HG02678 (cell line): ENCODE measurements around the gene NTF3.

Experiments used
- ATAC-seq: cut with Tn5 transposase; IDR thresholded peaks from one replicate; pipeline ENCODE4 v1.9.1; 2021; ENCODE audit warnings: mild to moderate bottlenecking, moderate library complexity; ENCODE audit not compliant: unreplicated experiment

Gene NTF3

DNA sequence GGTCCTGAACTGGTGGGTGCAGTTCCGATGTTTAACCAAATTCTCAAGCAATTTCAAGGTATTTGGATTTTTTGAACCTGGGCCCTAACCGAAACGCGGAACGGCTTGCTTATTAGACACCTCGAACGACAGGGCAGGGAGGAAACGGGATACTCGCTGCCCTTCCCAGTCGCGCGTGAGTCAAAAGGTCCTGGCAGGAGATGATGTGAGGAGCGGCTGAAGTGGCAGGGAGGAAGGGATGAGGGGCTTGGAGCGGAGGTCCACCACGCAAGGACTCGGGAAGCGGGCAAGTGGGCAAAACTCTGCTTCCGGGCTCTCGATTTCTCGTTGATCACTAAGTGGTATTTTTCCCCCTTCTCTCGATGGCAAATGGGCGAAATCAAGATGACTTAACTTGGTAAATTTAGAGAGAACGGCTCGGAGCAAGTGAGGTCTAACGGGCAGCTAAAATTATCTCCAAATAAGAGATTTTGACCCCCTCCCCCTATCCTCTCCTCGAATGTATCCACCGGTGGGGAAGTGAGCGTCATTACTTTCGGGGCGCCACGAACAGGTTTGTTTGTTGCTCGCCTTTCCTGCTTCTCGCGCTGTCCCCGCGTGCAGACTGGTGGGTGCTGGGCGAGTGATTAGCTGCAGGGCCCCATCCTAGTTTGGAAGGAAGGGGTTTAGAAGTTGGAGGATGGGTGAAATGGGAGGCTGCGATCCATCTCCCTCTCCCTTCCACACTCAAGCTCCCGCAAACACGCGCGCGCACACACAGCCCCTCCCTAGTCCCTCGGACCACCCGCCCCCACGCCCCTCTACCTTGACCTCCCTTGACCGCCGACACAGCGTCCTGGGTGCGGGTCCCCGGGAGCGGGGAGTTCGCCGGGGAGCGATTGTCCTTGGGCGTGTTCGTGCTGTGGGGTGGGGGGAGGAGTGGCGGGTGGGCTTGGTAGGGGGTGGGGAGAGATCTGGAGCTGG, 986 bp upstream of the NTF3 start:
- ATAC-seq = no peak

DNA sequence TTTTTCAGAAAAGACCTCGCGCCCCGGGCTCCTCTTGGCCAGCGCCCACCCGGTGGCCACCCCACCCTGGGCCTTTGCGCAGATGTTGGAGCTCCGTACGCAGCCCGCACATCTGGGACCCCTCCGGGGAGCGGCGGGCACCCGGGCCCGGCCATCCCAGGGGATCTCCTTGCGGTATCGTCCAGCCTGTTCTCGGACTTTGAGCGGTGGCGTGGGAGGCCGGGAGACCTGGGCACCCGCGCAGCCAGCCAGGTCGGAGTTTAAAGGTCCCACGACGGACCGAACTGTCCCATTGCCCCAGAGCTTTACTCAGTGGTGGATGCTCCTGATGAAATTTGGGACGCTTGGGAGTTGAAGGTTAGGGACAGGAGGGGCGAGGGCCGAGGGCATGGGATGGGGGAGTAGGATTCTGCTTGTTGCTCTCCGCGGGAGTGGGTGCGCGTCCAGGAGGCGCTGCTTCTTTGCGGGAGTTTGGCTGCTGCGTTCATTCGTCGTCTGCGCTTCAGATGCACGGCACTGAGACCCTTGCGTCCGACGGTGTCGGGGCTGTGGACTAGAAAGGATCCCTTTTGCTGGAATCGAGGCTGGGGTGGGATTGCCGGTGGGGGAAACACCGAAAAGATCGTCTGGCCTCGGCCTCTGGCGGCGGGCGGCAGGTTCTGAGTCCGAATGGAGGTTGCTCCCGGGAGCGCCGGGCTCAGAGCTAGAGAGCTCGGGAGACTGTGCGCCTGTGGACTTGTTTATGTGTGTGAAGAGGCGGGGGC, 1.4 kb downstream of the NTF3 start:
- no peak for ATAC-seq

DNA sequence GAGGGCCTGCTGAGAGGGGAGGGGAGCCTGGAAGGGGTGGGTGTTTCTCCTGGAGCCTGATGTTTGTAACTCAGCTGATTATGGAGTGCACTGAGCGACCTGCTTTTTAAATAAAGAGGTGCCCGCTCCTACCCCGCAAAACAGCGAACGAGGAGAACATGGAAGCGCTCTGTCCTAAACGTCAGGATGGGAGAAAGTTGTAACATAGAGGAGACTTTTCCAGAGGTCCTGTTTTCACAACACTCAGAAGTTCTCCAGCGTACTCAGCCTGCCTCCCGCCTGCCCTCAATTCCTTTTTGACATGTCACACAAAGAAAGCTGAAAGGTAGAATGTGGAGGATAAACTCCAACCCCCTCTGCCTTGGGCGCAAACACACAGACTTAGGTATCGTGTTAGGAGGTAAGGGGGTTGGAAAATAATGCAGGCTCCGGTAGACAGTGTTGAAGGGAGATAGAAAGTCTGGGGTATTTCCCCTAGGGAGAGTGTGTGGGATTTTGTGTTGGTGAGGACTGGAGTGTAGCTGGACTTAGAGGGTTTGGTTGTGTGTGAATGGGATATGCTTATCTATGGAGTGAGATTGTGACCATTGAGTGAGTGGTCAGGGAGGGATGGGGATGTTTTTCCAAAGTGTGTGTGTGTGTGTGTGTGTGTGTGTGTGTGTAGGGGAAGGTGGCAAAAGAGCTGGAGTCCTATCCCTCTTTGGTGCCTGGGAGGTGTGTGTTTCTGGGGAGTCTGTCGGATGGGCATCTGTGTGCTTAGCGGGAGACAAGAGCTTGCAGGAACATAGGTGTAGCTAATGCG, 2.1 kb downstream of the NTF3 start:
- no peak for ATAC-seq

DNA sequence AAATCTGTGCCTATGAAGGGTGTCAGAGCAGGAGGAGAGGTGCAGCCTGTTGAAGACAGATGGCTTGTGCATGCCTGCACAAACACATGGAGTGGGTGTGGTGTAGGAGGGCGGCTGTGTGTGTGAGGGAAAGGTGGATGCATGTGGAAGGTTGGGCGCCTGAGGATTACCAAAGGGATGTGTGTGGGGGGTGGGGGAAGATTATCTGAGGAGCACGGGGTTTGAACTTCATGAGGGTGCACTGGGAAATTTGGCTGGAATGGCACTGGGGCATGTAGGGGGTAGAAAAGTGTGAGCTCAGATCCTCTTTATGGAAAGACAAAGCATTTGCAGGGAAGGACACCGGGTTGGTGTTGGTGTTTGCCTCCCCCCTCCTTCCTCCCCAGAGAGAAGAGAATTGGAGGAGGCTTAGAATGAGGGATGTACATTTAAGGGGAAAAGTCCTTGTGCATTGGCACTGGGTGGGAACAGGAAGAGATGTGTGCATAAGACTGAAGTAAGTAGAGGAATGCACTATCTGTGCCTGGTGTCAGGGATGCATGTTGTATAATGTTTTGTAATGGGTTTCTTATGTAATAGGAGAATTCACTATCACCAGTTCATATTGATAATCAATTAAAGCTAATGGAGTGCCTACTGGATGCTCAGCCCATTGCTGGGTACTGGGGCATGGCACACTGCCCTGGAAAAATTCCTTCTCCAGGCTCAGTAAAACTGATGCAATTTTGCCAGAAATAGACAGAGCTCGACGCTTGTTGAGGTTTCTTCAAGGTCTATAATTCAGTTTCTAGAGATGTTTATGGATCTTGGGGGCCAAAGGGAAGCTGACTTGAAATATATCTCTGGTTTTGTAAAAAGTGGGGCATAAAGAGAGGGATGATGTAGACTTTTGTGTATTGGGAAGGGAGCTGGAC, 3.0 kb downstream of the NTF3 start:
- no peak for ATAC-seq

DNA sequence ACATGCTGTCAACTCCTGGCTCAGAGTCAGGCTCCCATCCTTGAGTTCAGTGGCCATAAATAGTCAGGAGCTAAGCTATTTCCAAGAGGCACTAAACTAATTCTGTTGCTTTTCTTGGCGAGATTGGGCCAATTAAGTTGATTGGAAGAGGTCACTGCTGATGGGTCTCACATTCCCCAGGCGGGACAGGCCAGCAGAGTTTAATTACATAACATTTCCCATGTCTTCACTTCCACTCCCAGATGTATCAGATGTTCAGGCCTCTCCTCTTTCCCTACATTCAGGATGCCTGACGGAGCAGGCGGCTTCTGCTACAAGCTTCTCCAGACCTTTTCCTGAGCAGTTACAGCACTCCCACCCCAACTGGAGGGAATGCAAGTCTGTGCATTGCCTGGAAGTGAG, 5.3 kb downstream of the NTF3 start:
- no peak for ATAC-seq

DNA sequence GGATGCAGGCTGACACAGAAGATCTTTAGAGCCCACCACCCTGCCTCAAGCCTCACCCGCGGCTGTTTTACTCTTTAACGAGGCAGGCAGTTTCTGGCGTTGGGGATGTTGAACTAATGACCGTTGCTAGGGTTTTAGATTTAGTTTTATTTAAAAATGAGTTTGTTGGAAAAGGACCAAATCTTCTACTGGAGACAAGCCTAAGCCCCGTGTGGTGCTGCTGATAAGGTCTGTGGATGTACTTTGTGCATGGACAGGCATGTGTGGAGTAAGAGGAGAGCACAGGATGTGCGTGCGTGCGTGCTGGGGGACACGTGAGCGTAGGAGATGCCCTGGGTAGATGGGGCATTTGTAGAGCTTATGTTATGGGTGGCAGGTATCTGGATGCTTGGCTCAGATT, 5.7 kb downstream of the NTF3 start:
- no peak for ATAC-seq

DNA sequence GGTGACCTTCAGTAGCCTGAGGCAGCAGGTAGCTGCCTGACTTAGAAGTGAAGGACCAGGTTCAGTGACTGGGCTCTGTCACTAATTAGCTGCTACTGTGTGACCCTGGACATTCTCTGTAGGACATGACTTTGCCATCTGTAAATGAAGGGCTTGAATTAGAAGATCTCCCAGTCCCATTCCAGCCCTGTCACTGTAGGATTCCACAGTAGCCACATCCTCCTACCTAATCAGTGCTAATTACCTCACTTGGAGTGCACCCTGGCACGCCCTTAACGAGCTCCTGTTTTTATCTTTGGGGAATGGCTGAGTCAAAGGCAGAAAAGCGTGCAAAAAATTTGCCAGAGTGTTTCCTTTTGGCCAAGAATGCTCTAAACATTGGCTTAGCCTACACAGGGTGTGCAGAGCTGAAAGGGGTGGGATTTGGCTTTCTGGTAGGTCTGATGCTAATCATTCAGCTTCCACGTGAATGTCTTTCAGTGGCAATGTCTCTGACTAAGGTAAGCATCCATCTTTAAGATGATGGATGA, 6.8 kb downstream of the NTF3 start:
- ATAC-seq = no peak

DNA sequence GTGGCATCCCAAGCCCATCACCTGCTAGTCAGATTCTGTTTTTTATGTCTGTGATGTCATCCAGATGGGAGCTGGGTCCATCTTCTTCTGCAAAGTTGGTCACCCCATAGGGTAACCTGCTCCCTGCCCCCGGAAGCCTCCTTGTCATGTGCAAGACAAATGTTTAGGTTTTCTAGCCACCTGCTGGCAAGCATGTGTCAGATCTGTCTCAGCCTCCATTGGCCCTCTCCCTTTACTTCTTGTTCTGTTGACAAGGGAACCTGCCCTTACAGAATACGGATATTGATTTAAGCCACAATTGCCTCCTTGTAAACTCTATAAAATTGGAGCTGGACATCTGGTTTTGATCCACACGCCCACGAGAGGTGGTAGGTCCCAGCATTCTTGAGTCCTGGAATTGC, 7.5 kb downstream of the NTF3 start:
- no peak for ATAC-seq

DNA sequence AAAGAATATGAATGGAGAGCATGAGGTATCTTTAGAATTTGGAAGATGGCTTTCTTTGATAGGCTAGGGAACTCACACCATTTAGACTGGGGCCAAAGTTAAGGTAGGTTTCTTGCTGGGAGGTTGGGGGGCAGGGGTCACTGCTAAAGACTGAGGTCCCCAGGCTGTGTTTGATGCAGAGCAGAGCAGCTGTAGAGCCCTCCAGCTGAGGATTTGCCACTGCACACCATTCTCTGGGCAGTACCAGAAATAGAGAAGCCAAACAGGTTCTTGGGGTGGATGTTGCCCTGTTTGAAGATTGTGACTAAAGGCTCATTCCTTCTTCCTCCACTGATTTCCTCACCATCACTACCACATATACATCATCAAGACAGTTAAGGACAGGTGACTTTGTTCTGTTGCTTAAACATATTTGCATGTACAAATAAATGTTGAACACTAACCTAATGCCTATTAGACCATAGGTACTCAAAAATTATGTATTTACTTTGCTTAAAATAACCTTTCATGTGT, 7.9 kb downstream of the NTF3 start:
- ATAC-seq = no peak

DNA sequence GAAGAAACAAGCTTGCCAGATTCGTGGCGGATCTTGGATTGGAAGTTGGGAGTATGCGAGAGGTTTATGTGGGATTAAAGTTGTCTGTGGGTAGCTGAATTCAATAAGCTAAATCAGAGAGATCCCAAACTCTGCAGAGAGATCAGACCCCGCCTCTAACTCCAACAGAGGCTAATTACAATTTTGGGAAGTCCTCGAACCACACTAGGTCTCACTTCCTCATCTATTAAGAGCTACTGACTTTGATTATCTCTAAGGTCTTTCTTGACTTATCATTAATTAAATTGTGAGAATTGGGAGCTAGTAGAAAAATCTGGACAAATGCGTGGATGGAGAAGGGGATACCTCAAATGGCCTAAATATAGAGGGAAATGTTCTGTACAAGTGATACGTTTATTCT, 9.1 kb downstream of the NTF3 start:
- no peak for ATAC-seq

DNA sequence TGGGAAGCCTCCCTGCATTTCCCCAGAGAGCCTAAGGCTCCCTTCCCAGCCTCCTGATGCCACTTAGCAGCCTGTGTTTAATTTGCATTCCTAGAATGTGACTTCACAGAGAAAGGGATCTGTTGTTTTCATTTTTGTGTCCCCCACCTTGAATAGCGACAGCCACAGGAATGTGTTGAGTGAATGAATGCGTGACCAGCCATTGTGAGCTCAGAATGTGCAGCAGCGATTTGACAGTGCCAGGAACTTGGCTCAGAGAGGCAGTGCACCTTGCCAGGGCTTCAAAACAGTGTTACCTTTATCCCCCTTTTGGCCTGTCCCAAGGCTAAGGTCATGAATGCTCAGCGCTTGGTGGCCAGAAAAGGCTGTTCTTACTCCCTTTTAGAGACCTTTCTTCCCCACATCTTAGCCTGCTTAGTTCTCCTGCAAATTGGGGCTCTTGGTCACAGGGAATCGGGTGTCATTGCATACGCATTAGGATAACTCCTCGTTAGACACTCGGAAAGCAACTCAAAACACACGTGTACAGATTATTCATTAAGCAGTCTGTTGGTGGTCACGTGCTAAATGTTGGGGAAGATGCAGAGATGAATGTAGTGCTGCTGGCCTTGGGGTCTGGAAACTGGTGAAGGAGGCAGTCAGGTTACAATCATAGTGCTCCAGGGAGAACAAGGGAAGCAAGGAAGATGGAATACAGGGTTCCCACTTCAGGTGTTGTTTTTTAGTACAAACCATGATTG, 9.8 kb downstream of the NTF3 start:
- ATAC-seq = no peak

DNA sequence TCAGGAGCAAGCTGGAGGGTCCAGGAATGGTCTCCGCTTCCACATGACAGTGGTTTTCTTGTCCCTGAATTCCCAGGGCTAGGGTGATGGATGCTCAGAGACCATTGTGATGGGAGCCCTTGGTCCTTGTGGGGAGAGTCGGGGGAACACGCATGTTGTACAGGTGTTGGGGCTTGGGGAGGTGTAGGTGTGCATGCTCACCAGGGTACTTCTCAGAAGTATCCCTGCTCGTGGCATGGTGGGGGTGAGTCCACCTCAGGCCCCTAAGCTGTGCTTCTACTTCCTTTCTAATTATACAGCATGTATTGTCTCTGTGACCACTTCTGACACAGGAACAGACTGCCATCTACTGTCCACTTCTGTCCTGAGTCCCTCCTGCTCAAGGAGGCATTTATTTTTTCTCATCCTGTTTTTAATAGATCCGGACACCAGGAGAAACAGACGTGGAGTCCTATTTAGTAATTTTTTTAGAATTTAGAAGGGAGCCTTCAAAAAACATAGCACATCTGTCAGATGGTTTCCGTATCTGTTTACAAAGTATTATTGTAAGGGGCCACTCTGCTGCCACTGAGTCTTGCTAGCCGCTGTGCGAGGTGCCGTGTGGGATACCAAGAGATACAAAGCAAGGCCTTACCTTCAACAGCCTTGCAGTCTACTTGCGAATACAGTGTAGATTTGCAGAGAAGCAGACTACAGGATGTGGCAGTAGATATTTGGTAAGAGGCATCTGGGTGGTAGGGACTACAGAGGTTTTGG, 10.5 kb downstream of the NTF3 start:
- ATAC-seq = no peak

DNA sequence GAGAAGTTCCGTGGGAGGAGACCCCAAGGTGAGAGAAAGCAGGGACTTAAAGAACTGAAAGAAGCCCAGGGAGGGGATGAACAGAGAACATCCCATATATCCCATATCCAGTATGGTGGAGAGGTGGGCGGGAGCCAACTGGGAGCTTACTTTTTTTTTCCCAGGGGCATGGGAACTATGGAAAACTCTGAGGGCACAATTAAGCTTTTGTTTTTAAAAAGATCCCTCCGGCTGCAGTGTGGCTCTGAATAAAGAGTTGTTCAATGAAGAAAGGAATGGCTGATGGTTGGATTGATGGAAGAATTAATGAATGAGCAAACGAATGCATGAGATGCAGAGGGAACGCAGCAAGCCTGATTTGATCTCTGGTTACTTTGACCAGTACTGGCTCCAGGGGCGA, 12.6 kb downstream of the NTF3 start:
- ATAC-seq = no peak

DNA sequence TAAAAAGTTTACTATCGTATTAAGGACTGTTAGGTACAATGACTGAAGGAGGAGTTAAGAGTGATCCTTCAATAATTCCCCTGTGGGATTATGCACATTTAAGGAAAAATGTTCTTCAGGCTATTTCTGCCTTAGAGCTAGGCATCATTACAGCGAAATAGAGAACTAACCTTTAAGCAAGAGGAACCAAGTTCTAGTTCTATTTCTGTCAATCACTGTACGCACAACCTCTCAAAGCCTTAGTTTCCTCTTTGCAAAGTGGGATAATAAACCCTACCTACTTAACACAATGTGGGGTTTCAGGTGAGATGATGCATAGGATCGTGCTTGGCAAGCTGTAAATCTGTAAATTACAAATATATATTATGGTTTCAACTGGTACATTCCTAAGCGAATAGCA, 15.4 kb downstream of the NTF3 start:
- no peak for ATAC-seq

DNA sequence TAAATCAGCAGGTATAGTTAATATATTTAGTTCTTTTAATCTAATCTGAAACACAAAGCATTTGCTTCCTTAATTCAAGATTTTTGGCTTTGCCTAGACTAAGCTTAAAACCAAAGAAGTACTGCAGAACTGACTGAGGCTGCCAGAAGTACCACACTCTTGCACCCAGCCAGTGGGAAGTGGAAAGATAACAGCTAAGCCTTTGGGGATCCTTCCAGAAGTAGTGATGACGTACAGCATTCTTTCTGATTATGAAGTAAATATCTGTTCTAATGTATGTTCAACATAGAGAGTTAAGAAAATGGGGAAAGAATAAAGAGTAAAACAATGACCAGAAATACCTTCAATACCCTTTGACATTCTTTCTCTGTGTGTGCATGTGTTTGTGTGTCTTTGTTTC, 19.3 kb downstream of the NTF3 start:
- no peak for ATAC-seq

DNA sequence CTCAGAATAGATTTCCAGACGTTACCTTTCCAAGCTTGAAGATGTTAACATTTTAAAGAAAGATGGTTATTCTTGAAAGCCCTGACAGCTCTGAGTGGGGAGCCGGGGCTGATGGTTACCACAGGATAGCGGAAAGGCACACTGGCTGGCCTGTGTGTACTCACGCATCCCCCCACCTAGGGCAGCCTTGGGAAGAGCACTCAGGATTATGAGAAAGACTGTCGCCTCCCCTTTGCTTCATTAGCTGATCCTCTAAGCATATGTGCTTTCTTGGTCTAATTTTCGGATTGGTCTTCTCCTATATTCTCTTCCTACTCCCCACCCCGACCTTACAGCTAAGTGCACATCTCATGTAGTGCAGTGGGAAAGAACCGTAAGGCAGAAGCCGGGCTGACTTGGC, 20.7 kb downstream of the NTF3 start:
- no peak for ATAC-seq

DNA sequence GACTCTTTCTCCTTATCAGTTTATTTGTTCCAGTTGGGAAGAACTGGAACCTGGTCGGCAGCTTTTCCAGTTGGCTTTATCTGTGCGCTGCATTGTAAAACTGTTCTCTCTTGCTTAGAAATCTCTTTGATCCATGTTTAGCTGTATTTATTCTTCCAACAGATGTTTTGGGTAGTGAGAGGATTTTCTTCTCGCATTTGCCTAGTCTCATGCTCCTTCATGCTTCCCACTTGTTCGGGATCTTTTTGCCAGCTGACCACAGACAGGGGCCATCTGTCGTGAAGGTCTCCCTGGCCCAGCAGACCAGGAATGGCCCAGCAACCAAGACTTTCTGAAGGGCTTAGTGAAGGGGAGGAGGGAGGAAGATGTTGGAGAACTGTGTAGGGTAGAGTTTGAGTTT, 21.6 kb downstream of the NTF3 start:
- no peak for ATAC-seq

DNA sequence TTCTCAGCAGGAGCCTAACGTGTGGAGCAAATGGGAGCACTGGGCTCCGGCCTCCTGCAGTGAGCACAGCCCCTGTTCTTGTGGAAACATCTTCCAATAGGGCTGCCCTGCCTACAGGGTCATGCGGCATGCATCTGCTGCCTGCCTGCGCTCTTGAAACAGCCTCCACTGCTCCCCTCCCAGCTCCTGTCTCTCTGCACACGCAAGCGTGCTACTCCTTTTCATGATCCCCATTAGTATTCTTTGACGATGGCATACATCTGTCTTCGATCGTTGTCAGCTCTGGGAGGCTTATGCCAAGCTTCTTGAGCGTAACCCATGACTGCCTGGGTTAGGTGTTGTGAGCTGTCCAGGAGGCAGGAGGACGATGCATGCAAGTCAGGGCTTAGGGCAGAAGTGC, 23.1 kb downstream of the NTF3 start:
- ATAC-seq = no peak
